Measurements from ENCODE around the gene SBDS. TPM values are rescaled to one million over a fixed set of nuclear protein-coding genes. Genes with fewer than 3 reads are reported as not detected.
"Not testable (repeated sequence)": the region's sequence is repeated elsewhere in the genome, so short reads cannot be mapped to it uniquely, and the experiment has no call there.

The SBDS gene
- total and polyA plus RNA-seq, 2 experiments from 2014 or later, result 85.1 to 118 TPM

GRCh38 chr7:66994691-66995049 is 716 bp downstream of the SBDS start:
- H4K20me1 ChIP-seq (ENCODE audit: insufficient read depth, poor library complexity, severe bottlenecking); H3K36me3 ChIP-seq (replicated peaks; ENCODE audit: insufficient read depth, low read depth); H3K9me2 ChIP-seq (replicated peaks; ENCODE audit: insufficient read depth); H3K27me3 ChIP-seq; H3K4me1 ChIP-seq (ENCODE audit: insufficient read depth); H3K9me3 ChIP-seq (ENCODE audit: low read depth): not testable (repeated sequence)
- DNase-seq (ENCODE audit: low spot score), result peak; percentile 74
- H3K4me2 ChIP-seq, result peak overlapping the region; percentile 70
- peak overlapping the region; percentile 44 for H3K4me3 ChIP-seq
- H3K79me2 ChIP-seq, result peaks cover 19% of the 10 kb centered on the region
- 5% methylated on average over 9 of the region's 9 CpGs for WGBS (ENCODE audit: low lambda C conversion rate, missing lambda C conversion rate)
- TF ChIP-seq CTCF (IDR thresholded peaks at IDR 0.05; ENCODE audit: poor library complexity), result peak; percentile 39
- peak overlapping the region; percentile 97 for H3K27ac ChIP-seq
- H2AFZ ChIP-seq, result peak overlapping the region; percentile 46

GRCh38 chr7:66994051-66994450 is 1.3 kb downstream of the SBDS start:
- not testable (repeated sequence) for H3K9me3 ChIP-seq (ENCODE audit: low read depth); H3K27me3 ChIP-seq; H3K4me1 ChIP-seq (ENCODE audit: insufficient read depth); H3K4me3 ChIP-seq; H3K36me3 ChIP-seq (replicated peaks; ENCODE audit: insufficient read depth, low read depth); H3K9me2 ChIP-seq (replicated peaks; ENCODE audit: insufficient read depth); DNase-seq (ENCODE audit: low spot score); H4K20me1 ChIP-seq (ENCODE audit: insufficient read depth, poor library complexity, severe bottlenecking); H2AFZ ChIP-seq
- 74% methylated on average over 3 of the region's 5 CpGs for WGBS (ENCODE audit: low lambda C conversion rate, missing lambda C conversion rate)
- peaks cover 19% of the 10 kb centered on the region for H3K79me2 ChIP-seq
- H3K27ac ChIP-seq, result peak overlapping the region; percentile 97
- peak overlapping the region; percentile 70 for H3K4me2 ChIP-seq

- H3K9me3 ChIP-seq (ENCODE audit: low read depth); H3K4me3 ChIP-seq; H3K9me2 ChIP-seq (replicated peaks; ENCODE audit: insufficient read depth); H3K4me2 ChIP-seq; H3K36me3 ChIP-seq (replicated peaks; ENCODE audit: insufficient read depth, low read depth); H2AFZ ChIP-seq; H4K20me1 ChIP-seq (ENCODE audit: insufficient read depth, poor library complexity, severe bottlenecking); H3K4me1 ChIP-seq (ENCODE audit: insufficient read depth); H3K27ac ChIP-seq; DNase-seq (ENCODE audit: low spot score); H3K27me3 ChIP-seq: not testable (repeated sequence)
- 100% methylated on average over 3 of the region's 3 CpGs for WGBS (ENCODE audit: low lambda C conversion rate, missing lambda C conversion rate)
- peaks cover 13% of the 10 kb centered on the region for H3K79me2 ChIP-seq
Measured at GRCh38 chr7:66989552-66989951, 5.8 kb downstream of the SBDS start.

- not testable (repeated sequence) for H3K4me1 ChIP-seq (ENCODE audit: insufficient read depth); DNase-seq (ENCODE audit: low spot score); H3K4me3 ChIP-seq; H3K9me3 ChIP-seq (ENCODE audit: low read depth); H3K4me2 ChIP-seq; H3K27me3 ChIP-seq; H3K9me2 ChIP-seq (replicated peaks; ENCODE audit: insufficient read depth); H4K20me1 ChIP-seq (ENCODE audit: insufficient read depth, poor library complexity, severe bottlenecking); H2AFZ ChIP-seq; H3K79me2 ChIP-seq; H3K27ac ChIP-seq; H3K36me3 ChIP-seq (replicated peaks; ENCODE audit: insufficient read depth, low read depth)
- 100% methylated on average over 1 of the region's 1 CpG for WGBS (ENCODE audit: low lambda C conversion rate, missing lambda C conversion rate)
Measured at GRCh38 chr7:66980336-66980735, 15.1 kb downstream of the SBDS start.

- not testable (repeated sequence) for H2AFZ ChIP-seq; H3K9me3 ChIP-seq (ENCODE audit: low read depth); H3K79me2 ChIP-seq; H3K9me2 ChIP-seq (replicated peaks; ENCODE audit: insufficient read depth); H3K36me3 ChIP-seq (replicated peaks; ENCODE audit: insufficient read depth, low read depth); H4K20me1 ChIP-seq (ENCODE audit: insufficient read depth, poor library complexity, severe bottlenecking); DNase-seq (ENCODE audit: low spot score); H3K4me3 ChIP-seq; H3K4me2 ChIP-seq; H3K27me3 ChIP-seq; H3K27ac ChIP-seq; H3K4me1 ChIP-seq (ENCODE audit: insufficient read depth)
- WGBS (ENCODE audit: low lambda C conversion rate, missing lambda C conversion rate), result 98% methylated on average over 2 of the region's 2 CpGs
Measured at GRCh38 chr7:66979013-66979412, 16.4 kb downstream of the SBDS start.

GRCh38 chr7:66978312-66978711 is 17.1 kb downstream of the SBDS start:
- WGBS (ENCODE audit: low lambda C conversion rate, missing lambda C conversion rate), result 93% methylated on average over 5 of the region's 5 CpGs
- H3K4me1 ChIP-seq (ENCODE audit: insufficient read depth); H3K79me2 ChIP-seq; H3K4me2 ChIP-seq; DNase-seq (ENCODE audit: low spot score); H3K27ac ChIP-seq; H4K20me1 ChIP-seq (ENCODE audit: insufficient read depth, poor library complexity, severe bottlenecking); H3K9me2 ChIP-seq (replicated peaks; ENCODE audit: insufficient read depth); H3K4me3 ChIP-seq; H3K36me3 ChIP-seq (replicated peaks; ENCODE audit: insufficient read depth, low read depth); H3K9me3 ChIP-seq (ENCODE audit: low read depth); H2AFZ ChIP-seq; H3K27me3 ChIP-seq: not testable (repeated sequence)

Data from hepatocyte (in vitro differentiated cells).